ENCODE data around the gene ITIH5. TPM values are rescaled to one million over a fixed set of nuclear protein-coding genes. Genes with fewer than 3 reads are reported as not detected.
"Not testable (repeated sequence)": the region's sequence is repeated elsewhere in the genome, so short reads cannot be mapped to it uniquely, and the experiment has no call there.

ITIH5 gene
- total RNA-seq, 5 donors from 2014 or later (not counting 1 experiment from before 2014, with no cell fraction given), result 0.13 to 0.22 TPM; not detected in 3

GRCh38 chr10:7701158-7701742, 34.5 kb upstream of the ITIH5 start:
- CTCF ChIA-PET, result interaction anchor here (1.0 to 1.1 kb wide), 2 partner anchors 176 to 180 kb away, joined by 3 to 4 read pairs; no protein-coding TSS in a partner anchor
- no peak overlapping the region for H3K4me3 ChIP-seq (ENCODE audit: control insufficient read depth in 1 of 2, extremely low read depth in 1 of 2, low read length in 1 of 2)
- H3K36me3 ChIP-seq (ENCODE audit: control insufficient read depth in 2 of 2, extremely low read depth in 1 of 2, insufficient read depth in 1 of 2, low read length in 1 of 2), result no peaks in the 10 kb centered on the region
- WGBS (ENCODE audit: insufficient coverage), result 90% methylated on average over 2 of the region's 8 CpGs
- Mint-ChIP-seq H3K4me3 (no peak overlapping the region), H3K27me3 (peaks cover 34 to 43% of the 10 kb centered on the region in 2 donors), H3K4me1 (no peaks in the 10 kb centered on the region), H3K36me3 (no peaks in the 10 kb centered on the region), H3K27ac (no peak overlapping the region), H3K9me3 (no peaks in the 10 kb centered on the region)
- H3K27me3 ChIP-seq (replicated peaks in 1 of 2; ENCODE audit: control insufficient read depth in 2 of 2, extremely low read depth in 1 of 2, insufficient read depth in 2 of 2, low read length in 1 of 2), result peaks cover 0 to 29% of the 10 kb centered on the region in 2 experiments
- H3K27ac ChIP-seq (ENCODE audit: low read length), result no peak overlapping the region
- no peaks in the 10 kb centered on the region for H3K4me1 ChIP-seq (ENCODE audit: control insufficient read depth in 1 of 2, extremely low read depth in 1 of 2, insufficient read depth in 2 of 2, low read length in 2 of 2)
- no peaks in the 10 kb centered on the region for H3K9me3 ChIP-seq
- POLR2A ChIA-PET, result no interaction called here
- ATAC-seq (replicated peaks in 1 of 4), result no peak
- DNase-seq, result no peak

- no peak for ATAC-seq (replicated peaks in 1 of 4)
- DNase-seq, result no peak
- Mint-ChIP-seq H3K27ac (no peak overlapping the region), H3K4me1 (no peaks in the 10 kb centered on the region), H3K36me3 (no peaks in the 10 kb centered on the region), H3K9me3 (no peaks in the 10 kb centered on the region), H3K27me3 (peaks cover 34 to 41% of the 10 kb centered on the region in 2 donors), H3K4me3 (no peak overlapping the region)
- H3K4me3 ChIP-seq (ENCODE audit: control insufficient read depth in 1 of 2, extremely low read depth in 1 of 2, low read length in 1 of 2), result no peak overlapping the region
- peaks cover 0 to 27% of the 10 kb centered on the region in 2 experiments for H3K27me3 ChIP-seq (replicated peaks in 1 of 2; ENCODE audit: control insufficient read depth in 2 of 2, extremely low read depth in 1 of 2, insufficient read depth in 2 of 2, low read length in 1 of 2)
- no peaks in the 10 kb centered on the region for H3K9me3 ChIP-seq
- ChIA-PET CTCF (interaction anchor here in 1 of 2 donors (1.0 kb wide), 1 partner anchor 175 kb away, joined by 4 read pairs; no protein-coding TSS in a partner anchor), POLR2A (no interaction called here)
- H3K36me3 ChIP-seq (ENCODE audit: control insufficient read depth in 2 of 2, extremely low read depth in 1 of 2, insufficient read depth in 1 of 2, low read length in 1 of 2), result no peaks in the 10 kb centered on the region
- WGBS (ENCODE audit: insufficient coverage), result no CpG with 5 or more reads among the region's 2 CpGs
- H3K27ac ChIP-seq (ENCODE audit: low read length), result no peak overlapping the region
- no peaks in the 10 kb centered on the region for H3K4me1 ChIP-seq (ENCODE audit: control insufficient read depth in 1 of 2, extremely low read depth in 1 of 2, insufficient read depth in 2 of 2, low read length in 2 of 2)
Observed at GRCh38 chr10:7700577-7701125, 33.9 kb upstream of the ITIH5 start.

GRCh38 chr10:7697426-7697825, 30.7 kb upstream of the ITIH5 start:
- H3K36me3 Mint-ChIP-seq, result no peaks in the 10 kb centered on the region
- H3K27ac Mint-ChIP-seq, result no peak overlapping the region
- H3K36me3 ChIP-seq (ENCODE audit: control insufficient read depth in 2 of 2, extremely low read depth in 1 of 2, insufficient read depth in 1 of 2, low read length in 1 of 2), result no peaks in the 10 kb centered on the region
- H3K27me3 ChIP-seq (replicated peaks in 1 of 2; ENCODE audit: control insufficient read depth in 2 of 2, extremely low read depth in 1 of 2, insufficient read depth in 2 of 2, low read length in 1 of 2), result peaks cover 0 to 20% of the 10 kb centered on the region in 2 experiments
- ATAC-seq (replicated peaks in 1 of 4), result no peak
- ChIA-PET CTCF (no interaction called here), POLR2A (no interaction called here)
- no peaks in the 10 kb centered on the region for H3K9me3 ChIP-seq
- peaks cover 22 to 23% of the 10 kb centered on the region in 2 donors for H3K27me3 Mint-ChIP-seq
- H3K9me3 Mint-ChIP-seq, result peaks cover 6 to 11% (median 7%) of the 10 kb centered on the region in 3 donors
- 90% methylated on average over 8 of the region's 8 CpGs for WGBS (ENCODE audit: insufficient coverage)
- no peaks in the 10 kb centered on the region for H3K4me1 Mint-ChIP-seq
- no peak overlapping the region for H3K27ac ChIP-seq (ENCODE audit: low read length)
- H3K4me3 ChIP-seq (ENCODE audit: control insufficient read depth in 1 of 2, extremely low read depth in 1 of 2, low read length in 1 of 2), result no peak overlapping the region
- H3K4me1 ChIP-seq (ENCODE audit: control insufficient read depth in 1 of 2, extremely low read depth in 1 of 2, insufficient read depth in 2 of 2, low read length in 2 of 2), result no peaks in the 10 kb centered on the region
- H3K4me3 Mint-ChIP-seq, result no peak overlapping the region
- DNase-seq, result no peak

- ATAC-seq (replicated peaks in 1 of 4), result no peak
- H3K4me1 ChIP-seq (ENCODE audit: control insufficient read depth in 1 of 2, extremely low read depth in 1 of 2, insufficient read depth in 2 of 2, low read length in 2 of 2), result no peaks in the 10 kb centered on the region
- H3K9me3 ChIP-seq, result no peaks in the 10 kb centered on the region
- no peaks in the 10 kb centered on the region for H3K36me3 ChIP-seq (ENCODE audit: control insufficient read depth in 2 of 2, extremely low read depth in 1 of 2, insufficient read depth in 1 of 2, low read length in 1 of 2)
- no peak overlapping the region for H3K27ac ChIP-seq (ENCODE audit: low read length)
- peaks cover 6 to 11% (median 7%) of the 10 kb centered on the region in 3 donors for H3K9me3 Mint-ChIP-seq
- H3K36me3 Mint-ChIP-seq, result no peaks in the 10 kb centered on the region
- ChIA-PET CTCF (no interaction called here), POLR2A (no interaction called here)
- WGBS (ENCODE audit: insufficient coverage), result 59% methylated on average over 3 of the region's 3 CpGs
- no peaks in the 10 kb centered on the region for H3K4me1 Mint-ChIP-seq
- no peak overlapping the region for H3K4me3 Mint-ChIP-seq
- DNase-seq, result no peak
- peaks cover 20% of the 10 kb centered on the region in 2 donors for H3K27me3 Mint-ChIP-seq
- H3K4me3 ChIP-seq (ENCODE audit: control insufficient read depth in 1 of 2, extremely low read depth in 1 of 2, low read length in 1 of 2), result no peak overlapping the region
- peaks cover 0 to 12% of the 10 kb centered on the region in 2 experiments for H3K27me3 ChIP-seq (replicated peaks in 1 of 2; ENCODE audit: control insufficient read depth in 2 of 2, extremely low read depth in 1 of 2, insufficient read depth in 2 of 2, low read length in 1 of 2)
- H3K27ac Mint-ChIP-seq, result no peak overlapping the region
Observed at GRCh38 chr10:7696545-7696944, 29.8 kb upstream of the ITIH5 start.

- peaks cover 6 to 17% (median 12%) of the 10 kb centered on the region in 3 donors for H3K9me3 Mint-ChIP-seq
- H3K36me3 ChIP-seq (ENCODE audit: control insufficient read depth in 2 of 2, extremely low read depth in 1 of 2, insufficient read depth in 1 of 2, low read length in 1 of 2); H3K4me3 Mint-ChIP-seq; H3K4me1 Mint-ChIP-seq; H3K4me3 ChIP-seq (ENCODE audit: control insufficient read depth in 1 of 2, extremely low read depth in 1 of 2, low read length in 1 of 2); H3K4me1 ChIP-seq (ENCODE audit: control insufficient read depth in 1 of 2, extremely low read depth in 1 of 2, insufficient read depth in 2 of 2, low read length in 2 of 2); H3K9me3 ChIP-seq; H3K27ac Mint-ChIP-seq; H3K27ac ChIP-seq (ENCODE audit: low read length); H3K27me3 Mint-ChIP-seq; DNase-seq; POLR2A ChIA-PET; ATAC-seq (replicated peaks in 1 of 4); H3K27me3 ChIP-seq (replicated peaks in 1 of 2; ENCODE audit: control insufficient read depth in 2 of 2, extremely low read depth in 1 of 2, insufficient read depth in 2 of 2, low read length in 1 of 2); H3K36me3 Mint-ChIP-seq: not testable (repeated sequence)
- CTCF ChIA-PET, result interaction anchor here in 1 of 2 donors (0.6 kb wide), 1 partner anchor 10 kb away, joined by 3 read pairs; the partner anchor contains the start of gene ITIH2
Observed at GRCh38 chr10:7693194-7693593, 26.4 kb upstream of the ITIH5 start.

GRCh38 chr10:7692368-7692767, 25.6 kb upstream of the ITIH5 start:
- peaks cover 6 to 17% (median 12%) of the 10 kb centered on the region in 3 donors for H3K9me3 Mint-ChIP-seq

More at GRCh38 chr10:7692368-7692767, 25.6 kb upstream of the ITIH5 start:
- CTCF ChIA-PET; H3K27ac Mint-ChIP-seq; H3K4me1 ChIP-seq (ENCODE audit: control insufficient read depth in 1 of 2, extremely low read depth in 1 of 2, insufficient read depth in 2 of 2, low read length in 2 of 2); H3K4me3 ChIP-seq (ENCODE audit: control insufficient read depth in 1 of 2, extremely low read depth in 1 of 2, low read length in 1 of 2); ATAC-seq (replicated peaks in 1 of 4); POLR2A ChIA-PET; H3K4me1 Mint-ChIP-seq; H3K36me3 Mint-ChIP-seq; H3K9me3 ChIP-seq; H3K27me3 Mint-ChIP-seq; H3K36me3 ChIP-seq (ENCODE audit: control insufficient read depth in 2 of 2, extremely low read depth in 1 of 2, insufficient read depth in 1 of 2, low read length in 1 of 2); DNase-seq; H3K27ac ChIP-seq (ENCODE audit: low read length); H3K4me3 Mint-ChIP-seq; H3K27me3 ChIP-seq (replicated peaks in 1 of 2; ENCODE audit: control insufficient read depth in 2 of 2, extremely low read depth in 1 of 2, insufficient read depth in 2 of 2, low read length in 1 of 2): not testable (repeated sequence)
